Kidney tubule cell (primary cell): ENCODE data around the gene PDE8A.
A peak's percentile ranks its signal among the peaks of the same experiment; 100 is the strongest.
"Not testable (repeated sequence)": the region's sequence is repeated elsewhere in the genome, so short reads cannot be mapped to it uniquely, and the experiment has no call there.

Source experiments
- DNase-seq: peaks from one replicate; pipeline ENCODE4 v3.0.0-alpha.2; 2018; ENCODE audit warnings: low spot score

PDE8A gene

DNA sequence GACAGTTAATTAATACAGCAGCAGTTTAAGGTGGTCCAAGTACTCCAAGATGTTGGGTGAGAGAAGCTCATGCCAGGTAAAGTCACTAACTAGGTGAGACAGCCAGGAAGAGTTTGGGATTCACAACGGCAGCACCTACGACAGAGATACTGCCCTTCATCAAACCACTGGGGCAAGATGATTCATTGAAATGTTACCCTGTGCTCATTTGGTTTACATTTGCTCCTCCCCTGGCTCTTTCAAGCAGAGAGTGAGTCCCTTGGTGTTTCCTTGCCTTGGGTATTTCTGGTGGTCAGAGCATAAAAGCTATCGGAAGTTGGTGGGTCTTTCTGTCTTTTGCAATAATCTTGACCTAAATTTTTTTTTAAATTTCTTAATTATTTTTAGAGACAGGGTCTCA, 19.9 kb upstream of the PDE8A start:
- peak; percentile 44 for DNase-seq

- no peak for DNase-seq
Measured at GRCh38 chr15:84962955-84963354, 18.7 kb upstream of the PDE8A start.

DNA sequence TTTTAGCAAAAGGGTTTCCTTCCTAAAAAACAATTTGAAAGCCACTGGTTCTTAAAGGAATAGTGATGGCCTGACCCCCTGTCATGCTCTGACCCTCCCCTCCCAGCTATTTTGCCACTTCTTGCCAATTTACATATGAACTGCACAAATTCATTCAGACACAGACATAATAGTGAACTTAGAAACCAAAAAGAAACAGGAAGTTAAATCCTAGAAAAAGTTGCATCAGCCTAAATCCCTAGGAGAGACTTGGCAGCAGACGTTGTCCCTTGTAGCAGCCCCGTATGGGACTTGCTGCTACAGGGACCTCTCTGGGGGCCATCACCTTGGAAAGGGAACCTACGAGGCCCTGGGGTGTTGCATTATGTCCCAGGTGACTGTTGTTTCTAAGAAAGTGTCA, 14.3 kb upstream of the PDE8A start:
- DNase-seq = no peak

DNA sequence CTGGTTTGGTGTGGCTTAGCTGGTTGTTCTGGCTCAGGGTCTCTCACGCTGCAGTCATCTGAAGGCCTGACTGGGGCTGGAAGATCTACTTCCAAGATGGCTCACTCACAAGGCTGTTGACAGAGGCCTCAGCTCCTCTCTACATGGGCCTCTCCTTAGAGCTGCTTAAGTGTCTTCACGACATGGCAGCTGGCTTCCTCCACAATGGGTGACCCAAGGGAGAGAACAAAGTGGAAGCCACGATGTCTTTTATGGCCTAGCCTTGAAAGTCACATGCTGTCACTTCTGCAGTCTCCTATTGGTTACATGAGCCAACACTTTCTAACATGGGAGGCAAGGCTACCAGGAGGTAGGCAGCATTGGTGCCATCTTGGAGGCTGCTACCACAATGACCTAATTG, 13.4 kb upstream of the PDE8A start:
- DNase-seq = no peak

DNA sequence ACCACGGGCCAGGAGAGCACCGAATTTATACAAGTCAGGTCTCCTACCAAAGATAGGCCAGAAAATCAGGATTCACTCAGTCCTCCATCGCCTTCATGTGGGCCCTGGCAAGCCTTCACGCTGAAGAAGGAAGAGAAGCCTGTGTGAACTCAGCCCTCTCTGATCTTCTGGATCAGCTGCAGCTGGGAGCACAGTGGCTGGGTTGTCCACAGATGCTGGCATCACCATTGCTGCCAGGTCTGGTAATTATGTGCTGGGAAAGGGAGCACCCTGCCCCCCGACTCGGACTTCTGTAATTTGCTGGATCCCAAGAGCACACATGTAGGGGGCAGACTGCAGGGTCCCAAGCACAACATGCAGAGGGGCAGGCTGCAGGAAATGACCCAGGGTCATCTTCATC, 12.4 kb upstream of the PDE8A start:
- no peak for DNase-seq

DNA sequence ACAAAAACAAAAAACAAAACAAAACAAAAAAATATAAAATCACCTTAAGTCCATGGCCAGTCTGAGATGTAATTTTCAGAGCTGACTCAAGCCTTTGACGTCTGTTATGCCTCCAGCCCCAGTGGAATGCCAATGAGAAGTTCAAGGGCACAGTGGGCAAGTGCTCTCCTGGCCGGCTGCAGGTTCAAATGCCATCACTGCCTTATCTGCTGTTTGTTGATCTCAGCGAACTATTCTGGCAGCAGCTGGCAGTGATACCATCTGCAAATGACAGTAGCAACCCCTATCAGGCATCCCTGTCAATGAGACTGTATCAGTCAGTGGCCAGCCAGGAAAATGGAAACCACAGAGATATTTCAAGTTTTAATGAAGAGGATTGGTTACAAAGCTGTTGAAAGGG, 10.8 kb upstream of the PDE8A start:
- no peak for DNase-seq

- DNase-seq = no peak
Measured at GRCh38 chr15:84973492-84974460, 7.9 kb upstream of the PDE8A start.

DNA sequence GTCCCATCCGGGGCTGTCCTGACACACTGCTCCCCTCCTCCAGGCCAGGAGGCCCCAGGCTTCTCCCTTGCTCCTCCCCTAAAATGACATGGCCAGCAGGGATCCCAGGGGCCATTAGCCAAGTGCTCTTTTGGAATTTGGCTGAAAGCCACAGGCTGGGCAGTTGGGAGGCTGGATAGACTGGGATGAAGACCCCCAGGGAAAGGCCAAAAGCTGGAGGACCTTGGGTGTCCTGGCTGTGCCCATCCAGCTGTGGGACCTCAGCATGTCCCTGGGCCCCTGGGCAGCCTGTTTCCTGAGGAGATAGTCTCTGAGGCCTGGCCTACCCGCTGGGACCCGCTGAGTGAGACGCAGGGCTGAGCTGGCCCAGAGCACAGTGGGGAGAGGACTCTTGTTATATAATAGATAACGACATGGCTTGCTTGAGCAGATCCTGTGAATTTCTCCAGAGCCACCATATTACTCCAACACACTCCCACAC, 5.7 kb upstream of the PDE8A start:
- DNase-seq = no peak

- peak; percentile 60 for DNase-seq
Measured at GRCh38 chr15:84976746-84977345, 4.8 kb upstream of the PDE8A start.

DNA sequence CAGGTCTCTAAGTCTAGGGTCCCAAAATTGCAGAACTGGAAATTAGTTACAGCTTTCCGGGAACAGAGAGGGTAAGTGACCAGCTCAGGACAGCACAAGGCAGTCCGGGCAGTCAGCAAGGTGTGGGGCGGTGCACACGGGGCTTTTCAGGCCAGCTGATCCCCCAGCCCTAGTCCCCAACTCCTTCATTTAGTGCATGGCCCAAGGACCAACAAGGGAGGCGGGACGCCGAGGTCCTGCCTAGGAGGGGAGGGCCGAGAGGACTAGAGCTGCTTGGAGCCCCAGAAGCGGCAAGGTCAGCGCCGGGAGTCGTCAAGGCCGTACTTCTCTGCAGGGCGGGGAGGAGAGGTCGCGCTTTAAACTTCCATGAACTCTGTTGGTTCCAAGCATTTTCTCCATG, 2.0 kb upstream of the PDE8A start:
- DNase-seq = peak; percentile 7

DNA sequence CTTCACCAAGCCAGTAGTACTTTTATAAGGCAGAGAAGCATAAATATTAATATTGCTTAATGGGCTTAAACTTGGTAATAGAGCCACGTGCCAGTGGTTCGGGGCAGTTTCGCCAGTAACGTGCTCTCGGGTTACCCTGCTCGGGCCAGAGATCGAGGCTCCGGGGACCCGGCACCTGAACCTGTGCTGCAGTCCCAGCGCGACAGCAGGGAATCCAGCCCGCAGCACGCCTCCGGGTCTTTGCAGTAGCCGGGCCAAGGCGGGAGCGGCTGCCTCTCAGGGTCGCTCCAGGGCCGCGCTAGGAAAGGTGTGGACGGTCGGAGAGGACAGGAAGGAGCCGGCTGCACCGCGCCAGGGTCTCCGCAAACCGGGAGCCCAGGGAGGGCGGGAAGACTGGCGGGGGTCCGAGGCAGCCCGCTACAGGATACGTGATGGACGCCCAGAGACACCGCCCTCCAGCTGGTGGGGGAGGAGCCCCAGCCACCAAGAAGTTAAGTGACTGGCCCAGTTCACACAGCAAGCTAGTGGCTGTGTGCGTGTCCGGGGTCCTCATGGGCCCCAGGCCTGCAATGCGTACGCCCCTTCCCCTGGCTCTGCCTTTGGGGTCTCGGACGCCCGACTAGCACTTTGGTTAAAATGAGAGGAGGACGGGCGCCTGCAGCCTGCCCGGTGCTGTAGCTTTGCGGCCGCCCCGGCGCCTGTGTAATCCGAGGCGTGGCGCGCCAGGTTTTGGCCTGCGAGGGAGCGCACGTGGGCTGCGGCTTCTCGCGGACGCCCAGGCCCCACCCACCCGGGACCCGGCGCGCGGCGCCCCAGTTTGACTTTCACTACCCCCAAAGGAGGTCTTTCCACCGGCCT, 1.2 kb upstream of the PDE8A start:
- peak; percentile 84 for DNase-seq

- peak; percentile 98 for DNase-seq
Measured at GRCh38 chr15:84981054-84981710, 474 bp upstream of the PDE8A start.

DNA sequence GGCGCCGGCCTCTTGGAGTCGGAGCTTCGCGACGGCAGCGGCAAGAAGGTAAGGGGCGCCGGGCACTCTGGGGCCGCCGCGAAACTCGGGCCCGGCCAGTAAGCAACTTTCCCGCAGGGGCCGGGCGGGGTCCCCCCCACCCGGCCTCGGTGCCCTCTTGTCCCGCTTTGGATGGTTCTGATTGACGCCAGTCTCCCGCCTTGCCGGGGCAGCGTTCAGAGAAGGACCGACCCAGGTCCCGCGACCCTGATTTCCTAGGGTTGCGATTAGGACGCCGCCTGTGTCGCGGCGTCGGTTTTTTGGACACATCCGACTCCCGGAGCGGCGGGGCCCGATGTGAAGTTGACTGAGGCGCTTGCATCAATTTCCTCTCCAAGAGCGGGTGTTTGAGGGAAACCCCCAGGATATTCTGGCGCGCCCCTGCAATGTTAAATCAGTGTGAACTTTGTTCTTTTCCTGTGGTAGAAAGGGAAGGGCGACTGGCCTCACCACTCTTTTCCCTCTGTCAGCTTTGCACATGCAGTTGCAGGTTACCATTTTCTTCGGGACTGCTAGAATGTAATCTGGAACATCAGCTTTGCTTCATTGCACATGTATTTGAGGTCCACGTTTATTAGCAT, 755 bp downstream of the PDE8A start:
- peak; percentile 48 for DNase-seq

DNA sequence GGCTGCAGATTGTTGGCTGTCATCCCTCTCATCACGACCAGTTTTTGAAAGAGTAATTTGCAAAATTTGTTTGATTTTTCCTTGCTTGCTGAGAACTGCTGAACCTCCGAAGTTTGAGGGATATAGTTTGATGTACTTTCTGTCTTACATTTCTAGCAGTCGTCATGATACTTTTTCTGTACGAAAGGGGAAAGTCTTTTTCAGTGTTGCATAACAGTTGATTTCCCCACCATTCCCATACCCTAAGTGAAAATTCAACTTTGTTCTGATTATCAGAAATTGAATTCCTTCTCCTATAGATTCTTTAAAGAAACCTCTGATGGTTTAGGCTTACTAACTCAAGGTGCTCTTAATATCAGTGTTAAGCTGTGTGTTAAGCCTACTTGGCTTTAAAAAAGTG, 1.6 kb downstream of the PDE8A start:
- DNase-seq = no peak

DNA sequence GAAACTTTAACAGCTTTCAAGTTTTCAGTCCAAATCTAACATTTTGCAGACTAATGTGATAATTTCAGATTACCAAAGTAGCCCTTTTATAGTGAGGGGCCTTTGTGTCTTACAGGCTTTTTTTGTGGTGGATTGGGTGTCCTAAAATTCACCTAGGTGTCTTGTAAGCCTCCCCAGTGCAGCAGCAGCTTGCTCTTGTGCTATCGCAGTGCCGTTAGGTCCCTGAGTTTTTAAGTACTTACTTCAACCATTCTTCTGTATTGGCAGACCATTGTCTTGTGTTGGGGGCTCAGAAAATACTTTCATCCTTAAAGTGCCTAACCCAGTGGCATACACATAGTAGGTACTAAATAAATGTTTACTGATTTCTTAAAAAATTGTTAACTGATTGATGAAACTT, 2.1 kb downstream of the PDE8A start:
- DNase-seq = no peak

DNA sequence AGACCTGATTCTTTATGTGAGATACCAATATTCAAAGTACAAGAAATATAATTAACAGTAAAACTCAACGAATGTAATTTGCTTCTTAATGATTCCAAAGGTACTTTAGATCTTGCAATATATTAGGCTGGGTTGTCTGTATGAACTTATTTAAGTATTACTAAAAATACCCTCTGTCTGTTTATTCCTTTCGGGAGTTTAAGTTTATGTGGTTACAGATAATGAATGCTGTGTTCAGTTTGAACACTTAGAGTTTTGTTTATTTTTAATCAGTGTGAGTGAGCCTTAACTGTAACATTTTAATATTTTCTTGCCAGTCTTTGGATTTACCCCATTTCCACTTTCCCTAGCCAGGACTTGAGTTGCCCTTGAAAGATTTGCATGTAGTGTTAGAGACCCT, 3.5 kb downstream of the PDE8A start:
- DNase-seq = no peak

- DNase-seq = not testable (repeated sequence)
Measured at GRCh38 chr15:84987351-84987750, 5.7 kb downstream of the PDE8A start.

- DNase-seq = no peak
Measured at GRCh38 chr15:84987949-84988624, 6.4 kb downstream of the PDE8A start.

- no peak for DNase-seq
Measured at GRCh38 chr15:84988909-84989644, 7.4 kb downstream of the PDE8A start.

GRCh38 chr15:84990507-84990906, 8.9 kb downstream of the PDE8A start:
- DNase-seq = no peak
